Hepatocyte (in vitro differentiated cells): ENCODE results near the gene NR4A1. TPM values are rescaled to one million over a fixed set of nuclear protein-coding genes. Genes with fewer than 3 reads are reported as not detected.

Source experiments
- DNase-seq: peaks from one replicate; pipeline ENCODE4 v3.0.0-alpha.2; 2016; ENCODE audit warnings: low spot score
- H2AFZ ChIP-seq: fragments of 200-600 bp; sonication (generic); 2 replicates; pipeline ENCODE4 v1.6.0; 2016; ENCODE audit warnings: antibody characterized with exemption, mild to moderate bottlenecking
- H3K27ac ChIP-seq: fragments of 200-600 bp; sonication (generic); 2 replicates; pipeline ENCODE4 v1.5.1; 2016; ENCODE audit warnings: mild to moderate bottlenecking
- H3K27me3 ChIP-seq: fragments of 200-600 bp; sonication (generic); 2 replicates; pipeline ENCODE4 v1.6.1; 2016
- H3K36me3 ChIP-seq: fragments of 200-600 bp; sonication (generic); replicated peaks from 2 replicates; pipeline ENCODE4 v1.5.1; 2016; ENCODE audit warnings: low read depth; ENCODE audit not compliant: insufficient read depth
- H3K4me1 ChIP-seq: fragments of 200-600 bp; sonication (generic); 2 replicates; pipeline ENCODE4 v1.5.1; 2016; ENCODE audit warnings: mild to moderate bottlenecking, moderate library complexity; ENCODE audit not compliant: insufficient read depth
- H3K4me2 ChIP-seq: fragments of 200-600 bp; sonication (generic); 2 replicates; pipeline ENCODE4 v1.6.0; 2016
- H3K4me3 ChIP-seq: fragments of 200-600 bp; sonication (generic); 2 replicates; pipeline ENCODE4 v1.5.1; 2016; ENCODE audit warnings: mild to moderate bottlenecking
- H3K79me2 ChIP-seq: fragments of 200-600 bp; sonication (generic); 2 replicates; pipeline ENCODE4 v1.6.0; 2017; ENCODE audit warnings: mild to moderate bottlenecking
- H3K9me2 ChIP-seq: fragments of 200-600 bp; sonication (generic); replicated peaks from 2 replicates; pipeline ENCODE4 v1.6.0; 2017; ENCODE audit warnings: mild to moderate bottlenecking; ENCODE audit not compliant: insufficient read depth
- H3K9me3 ChIP-seq: fragments of 200-600 bp; sonication (generic); 2 replicates; pipeline ENCODE4 v1.5.1; 2016; ENCODE audit warnings: low read depth, mild to moderate bottlenecking
- H4K20me1 ChIP-seq: fragments of 200-600 bp; sonication (generic); 2 replicates; pipeline ENCODE4 v1.6.0; 2016; ENCODE audit warnings: mild to moderate bottlenecking; ENCODE audit not compliant: insufficient read depth, poor library complexity, severe bottlenecking
- CTCF ChIP-seq: fragments of 200-600 bp; sonication (generic); IDR thresholded peaks from 2 replicates; pipeline ENCODE4 v1.5.1; 2016; ENCODE audit warnings: antibody characterized with exemption, mild to moderate bottlenecking; ENCODE audit not compliant: poor library complexity
- EZH2 ChIP-seq: fragments of 200-600 bp; sonication (generic); IDR thresholded peaks from 2 replicates; pipeline ENCODE4 v1.6.1; 2016; ENCODE audit warnings: antibody characterized with exemption, mild to moderate bottlenecking, borderline replicate concordance
- EZH2phosphoT487 ChIP-seq: fragments of 200-600 bp; sonication (generic); IDR thresholded peaks from one replicate; pipeline ENCODE4 v1.6.1; 2018; ENCODE audit warnings: antibody characterized with exemption, mild to moderate bottlenecking, low read depth, moderate library complexity; ENCODE audit not compliant: unreplicated experiment, severe bottlenecking
- WGBS: methylation state at CpG from one replicate; pipeline ENCODE4 v1.1.6; 2016; ENCODE audit warnings: low lambda C conversion rate; ENCODE audit errors: missing lambda C conversion rate; 5-methylcytosine and 5-hydroxymethylcytosine counted together
- polyA plus RNA-seq: library from polyadenylated mRNA; unstranded; fragments of >200 nt; fragmentation: Nextera tagmentation; extraction: Ambion mirVana; gene quantifications from 2 replicates; pipeline ENCODE4 v1.2.1, GENCODE V29; 2016
- total RNA-seq: library from RNA; depleted of rRNA; stranded (reverse); fragments of >200 nt; gene quantifications from 2 replicates; pipeline ENCODE4 v1.2.3, GENCODE V29; 2014

The NR4A1 gene
- total and polyA plus RNA-seq, 2 experiments from 2014 or later = 39.2 to 131 TPM

GRCh38 chr12:52067081-52067374, 15.8 kb downstream of the NR4A1 start:
- Histone ChIP-seq H3K36me3 (no peaks in the 10 kb centered on the region), H3K79me2 (peaks cover 21% of the 10 kb centered on the region), H3K4me3 (no peak overlapping the region), H3K9me3 (no peaks in the 10 kb centered on the region), H3K9me2 (no peaks in the 10 kb centered on the region), H3K4me1 (peaks cover 8% of the 10 kb centered on the region), H3K27me3 (peaks cover 12% of the 10 kb centered on the region), H2AFZ (no peak overlapping the region), H3K27ac (no peak overlapping the region), H4K20me1 (peaks cover 7% of the 10 kb centered on the region), H3K4me2 (no peak overlapping the region)
- 80% methylated on average over 3 of the region's 3 CpGs for WGBS
- no peak for DNase-seq
- TF ChIP-seq EZH2phosphoT487 (no peak), EZH2 (no peak), CTCF (no peak)

GRCh38 chr12:52069327-52070184, 18.3 kb downstream of the NR4A1 start, which contains the start of gene ATG101:
ATG101 (plus strand) TSS chr12:52069978; CDS start chr12:52073651, 3,673 bp downstream.
- Histone ChIP-seq H3K79me2 (peaks cover 46% of the 10 kb centered on the region), H3K9me3 (no peaks in the 10 kb centered on the region), H3K4me2 (peak within 1 kb of the TSS; percentile 71), H2AFZ (peak within 1 kb of the TSS; percentile 47), H3K27me3 (peaks cover 12% of the 10 kb centered on the region), H3K36me3 (no peaks in the 10 kb centered on the region), H3K4me3 (peak within 1 kb of the TSS; percentile 95), H4K20me1 (peaks cover 21% of the 10 kb centered on the region), H3K4me1 (peaks cover 8% of the 10 kb centered on the region), H3K9me2 (no peaks in the 10 kb centered on the region), H3K27ac (peak within 1 kb of the TSS; percentile 91)
- DNase-seq = peak; percentile 96
- WGBS = 3% methylated on average over 58 of the region's 60 CpGs
- TF ChIP-seq EZH2phosphoT487 (no peak), CTCF (peak; percentile 67), EZH2 (no peak)

- DNase-seq = no peak
- no peak for TF ChIP-seq EZH2phosphoT487
- TF ChIP-seq CTCF = peak; percentile 2
- TF ChIP-seq EZH2 = no peak
- Histone ChIP-seq H3K4me3 (peak overlapping the region; percentile 95), H3K4me1 (peaks cover 8% of the 10 kb centered on the region), H3K79me2 (peaks cover 51% of the 10 kb centered on the region), H3K4me2 (peak overlapping the region; percentile 71), H3K9me3 (no peaks in the 10 kb centered on the region), H4K20me1 (peaks cover 21% of the 10 kb centered on the region), H3K27ac (peak overlapping the region; percentile 91), H3K27me3 (peaks cover 12% of the 10 kb centered on the region), H3K36me3 (no peaks in the 10 kb centered on the region), H2AFZ (peak overlapping the region; percentile 47), H3K9me2 (no peaks in the 10 kb centered on the region)
- WGBS = 8% methylated on average over 34 of the region's 37 CpGs
Observed at GRCh38 chr12:52070185-52070925, 19.1 kb downstream of the NR4A1 start.
